T-helper 1 cell (primary cell): Measurements from ENCODE around the gene DNAH8.
A peak's percentile ranks its signal among the peaks of the same experiment; 100 is the strongest.
"Not testable (repeated sequence)": the region's sequence is repeated elsewhere in the genome, so short reads cannot be mapped to it uniquely, and the experiment has no call there.

Source experiments
- DNase-seq, 5 donors: peaks; one replicate each; pipeline ENCODE4 v3.0.0-alpha.2; 2012 to 2020

DNAH8 gene

GRCh38 chr6:38753707-38754106 is 38.6 kb downstream of the DNAH8 start:
- no peak for DNase-seq

GRCh38 chr6:38755207-38755606 is 40.1 kb downstream of the DNAH8 start:
- DNase-seq, result no peak

GRCh38 chr6:38755874-38756273 is 40.8 kb downstream of the DNAH8 start:
- DNase-seq, result no peak

GRCh38 chr6:38760097-38760496 is 45.0 kb downstream of the DNAH8 start:
- DNase-seq, result no peak

GRCh38 chr6:38762848-38763247 is 47.7 kb downstream of the DNAH8 start:
- no peak for DNase-seq

GRCh38 chr6:38767560-38767959 is 52.4 kb downstream of the DNAH8 start:
- DNase-seq, result no peak

GRCh38 chr6:38773338-38773737 is 58.2 kb downstream of the DNAH8 start:
- peak in 1 of 5 donors; percentile 11 for DNase-seq

- DNase-seq, result no peak
These were observed 60.0 kb downstream of the DNAH8 start for GRCh38 chr6:38774929-38775707.

GRCh38 chr6:38775870-38776269 is 60.8 kb downstream of the DNAH8 start:
- no peak for DNase-seq

- DNase-seq, result no peak
These were observed 61.4 kb downstream of the DNAH8 start for GRCh38 chr6:38776515-38776914.

- DNase-seq, result no peak
These were observed 64.4 kb downstream of the DNAH8 start for GRCh38 chr6:38779310-38780062.

- DNase-seq, result no peak
These were observed 67.5 kb downstream of the DNAH8 start for GRCh38 chr6:38782616-38783015.

- no peak for DNase-seq
These were observed 68.5 kb downstream of the DNAH8 start for GRCh38 chr6:38783443-38784228.

- DNase-seq, result no peak
These were observed 69.6 kb downstream of the DNAH8 start for GRCh38 chr6:38784506-38785235.

GRCh38 chr6:38786486-38786885 is 71.4 kb downstream of the DNAH8 start:
- DNase-seq, result no peak

GRCh38 chr6:38789256-38789655 is 74.1 kb downstream of the DNAH8 start:
- DNase-seq, result no peak

GRCh38 chr6:38792356-38792755 is 77.2 kb downstream of the DNAH8 start:
- no peak for DNase-seq

- DNase-seq, result no peak
These were observed 79.6 kb downstream of the DNAH8 start for GRCh38 chr6:38794682-38795081.

GRCh38 chr6:38796006-38796405 is 80.9 kb downstream of the DNAH8 start:
- DNase-seq, result no peak

- DNase-seq, result not testable (repeated sequence)
These were observed 81.3 kb downstream of the DNAH8 start for GRCh38 chr6:38796437-38796836.

- DNase-seq, result no peak
These were observed 81.7 kb downstream of the DNAH8 start for GRCh38 chr6:38796850-38797249.

GRCh38 chr6:38797391-38797790 is 82.3 kb downstream of the DNAH8 start:
- DNase-seq, result no peak
